ENCODE results near the gene RBFOX2. TPM values are rescaled to one million over a fixed set of nuclear protein-coding genes. Genes with fewer than 3 reads are reported as not detected.
"Not testable (repeated sequence)": the region's sequence is repeated elsewhere in the genome, so short reads cannot be mapped to it uniquely, and the experiment has no call there.

Gene RBFOX2
- total RNA-seq, 4 donors from 2014 or later = 46.6 to 82.7 (median 62.1) TPM

DNA sequence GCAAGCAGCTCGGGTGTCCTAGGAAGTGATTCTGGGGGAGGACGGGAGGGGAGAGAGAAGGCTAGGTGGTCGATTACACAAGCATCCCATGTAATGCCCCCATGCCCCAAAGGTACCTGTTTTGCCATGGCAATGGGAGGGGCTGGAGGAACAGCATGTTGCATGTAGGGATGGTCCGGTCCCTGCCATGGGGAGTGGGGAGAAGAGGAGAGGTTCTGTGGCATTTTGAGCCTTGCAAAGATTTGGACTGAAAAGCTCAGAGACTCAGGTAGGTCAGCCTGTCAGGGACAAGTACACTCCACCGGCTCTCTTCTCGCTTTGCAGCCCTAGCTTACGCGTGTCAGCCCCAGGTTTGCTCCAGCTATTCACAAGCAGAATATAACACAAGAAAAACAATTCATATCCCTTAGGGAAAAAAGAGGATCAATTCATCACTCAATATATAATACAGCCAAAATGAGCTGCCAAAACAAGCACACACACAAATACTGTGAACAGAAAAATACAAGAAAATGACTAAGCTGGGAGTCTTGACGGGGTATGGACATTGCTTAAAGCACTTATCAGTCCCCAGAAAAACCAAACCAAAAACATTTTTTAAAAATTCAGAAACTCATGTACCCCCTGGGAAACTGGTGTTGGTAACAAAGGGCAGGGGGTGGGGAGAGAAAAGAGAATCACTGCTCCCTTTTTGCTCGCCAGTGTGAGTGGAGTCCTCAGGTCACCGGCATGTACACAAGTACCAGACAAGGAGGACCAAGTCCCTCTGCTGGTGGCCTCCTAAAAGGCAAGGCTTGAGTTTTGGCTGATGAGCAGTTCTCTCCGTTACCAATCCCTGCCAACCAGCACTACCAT lies 289.3 kb downstream of the RBFOX2 start:
- peaks cover 39% of the 10 kb centered on the region for H3K36me3 ChIP-seq
- H3K9me3 ChIP-seq = no peaks in the 10 kb centered on the region
- H3K27ac ChIP-seq = no peak overlapping the region
- WGBS = 85% methylated on average over 12 of the region's 12 CpGs
- peaks cover 3% of the 10 kb centered on the region for H3K4me1 ChIP-seq
- H3K27me3 ChIP-seq = no peaks in the 10 kb centered on the region
- H3K4me3 ChIP-seq = no peak overlapping the region
- no peak for DNase-seq (ENCODE audit: low spot score in 2 of 2)
- TF ChIP-seq, protein P1, sequence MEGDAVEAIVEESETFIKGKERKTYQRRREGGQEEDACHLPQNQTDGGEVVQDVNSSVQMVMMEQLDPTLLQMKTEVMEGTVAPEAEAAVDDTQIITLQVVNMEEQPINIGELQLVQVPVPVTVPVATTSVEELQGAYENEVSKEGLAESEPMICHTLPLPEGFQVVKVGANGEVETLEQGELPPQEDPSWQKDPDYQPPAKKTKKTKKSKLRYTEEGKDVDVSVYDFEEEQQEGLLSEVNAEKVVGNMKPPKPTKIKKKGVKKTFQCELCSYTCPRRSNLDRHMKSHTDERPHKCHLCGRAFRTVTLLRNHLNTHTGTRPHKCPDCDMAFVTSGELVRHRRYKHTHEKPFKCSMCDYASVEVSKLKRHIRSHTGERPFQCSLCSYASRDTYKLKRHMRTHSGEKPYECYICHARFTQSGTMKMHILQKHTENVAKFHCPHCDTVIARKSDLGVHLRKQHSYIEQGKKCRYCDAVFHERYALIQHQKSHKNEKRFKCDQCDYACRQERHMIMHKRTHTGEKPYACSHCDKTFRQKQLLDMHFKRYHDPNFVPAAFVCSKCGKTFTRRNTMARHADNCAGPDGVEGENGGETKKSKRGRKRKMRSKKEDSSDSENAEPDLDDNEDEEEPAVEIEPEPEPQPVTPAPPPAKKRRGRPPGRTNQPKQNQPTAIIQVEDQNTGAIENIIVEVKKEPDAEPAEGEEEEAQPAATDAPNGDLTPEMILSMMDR (IDR thresholded peaks at IDR 0.05) = no peak
- TF ChIP-seq EP300 (IDR thresholded peaks at IDR 0.05) (no peak), POLR2AphosphoS5 (IDR thresholded peaks at IDR 0.05) (no peak), POLR2A (IDR thresholded peaks at IDR 0.05) (no peak)

DNA sequence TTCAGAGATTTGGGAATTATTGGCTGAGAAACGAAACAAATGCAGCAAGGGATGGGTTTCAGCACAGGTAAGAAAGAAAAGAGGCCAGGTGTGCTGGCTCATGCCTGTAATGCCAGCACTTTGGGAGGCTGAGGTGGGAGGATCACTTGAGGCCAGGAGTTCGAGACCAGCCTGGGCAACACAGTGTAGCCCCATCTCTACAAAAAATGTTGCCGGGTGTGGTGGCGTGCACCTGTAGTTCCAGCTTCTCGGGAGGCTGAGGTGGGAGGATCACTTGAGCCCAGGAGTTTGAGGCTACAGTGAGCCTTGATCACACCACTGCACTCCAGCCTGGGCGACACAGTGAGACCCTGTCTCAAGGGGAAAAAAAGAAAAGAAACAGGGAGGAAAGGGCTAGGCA lies 290.7 kb downstream of the RBFOX2 start:
- not testable (repeated sequence) for H3K27me3 ChIP-seq; DNase-seq (ENCODE audit: low spot score in 2 of 2); H3K9me3 ChIP-seq; H3K4me3 ChIP-seq; H3K27ac ChIP-seq
- H3K36me3 ChIP-seq = peaks cover 29% of the 10 kb centered on the region
- WGBS = 93% methylated on average over 6 of the region's 6 CpGs
- peaks cover 12% of the 10 kb centered on the region for H3K4me1 ChIP-seq

DNA sequence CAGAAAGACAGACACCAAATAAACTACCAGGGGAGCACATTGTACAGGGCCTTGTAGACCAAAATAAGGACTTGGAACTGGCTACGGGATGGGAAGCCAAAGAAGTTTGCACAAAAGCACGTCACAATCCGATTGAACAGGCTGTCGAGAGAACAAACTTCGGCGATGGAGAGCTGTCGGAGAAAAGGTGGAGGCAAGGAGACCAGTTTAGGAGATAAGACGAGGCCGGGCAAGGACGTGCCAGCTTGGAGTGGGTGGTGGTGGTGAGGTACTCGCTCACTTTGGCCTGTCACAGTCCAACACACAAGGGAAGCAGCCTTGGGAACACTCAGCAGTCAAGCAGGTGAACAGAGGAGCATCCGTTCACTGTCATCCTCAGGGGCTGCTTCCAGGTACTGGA lies 291.9 kb downstream of the RBFOX2 start:
- TF ChIP-seq POLR2AphosphoS5 (IDR thresholded peaks at IDR 0.05) (no peak), EP300 (IDR thresholded peaks at IDR 0.05) (no peak), POLR2A (IDR thresholded peaks at IDR 0.05) (no peak)
- TF ChIP-seq, protein P1 (IDR thresholded peaks at IDR 0.05) = no peak
- Histone ChIP-seq H3K27ac (no peak overlapping the region), H3K27me3 (no peaks in the 10 kb centered on the region), H3K36me3 (peaks cover 21% of the 10 kb centered on the region), H3K9me3 (no peaks in the 10 kb centered on the region), H3K4me1 (peaks cover 12% of the 10 kb centered on the region), H3K4me3 (no peak overlapping the region)
- DNase-seq (ENCODE audit: low spot score in 2 of 2) = no peak
- WGBS = 81% methylated on average over 11 of the region's 12 CpGs

DNA sequence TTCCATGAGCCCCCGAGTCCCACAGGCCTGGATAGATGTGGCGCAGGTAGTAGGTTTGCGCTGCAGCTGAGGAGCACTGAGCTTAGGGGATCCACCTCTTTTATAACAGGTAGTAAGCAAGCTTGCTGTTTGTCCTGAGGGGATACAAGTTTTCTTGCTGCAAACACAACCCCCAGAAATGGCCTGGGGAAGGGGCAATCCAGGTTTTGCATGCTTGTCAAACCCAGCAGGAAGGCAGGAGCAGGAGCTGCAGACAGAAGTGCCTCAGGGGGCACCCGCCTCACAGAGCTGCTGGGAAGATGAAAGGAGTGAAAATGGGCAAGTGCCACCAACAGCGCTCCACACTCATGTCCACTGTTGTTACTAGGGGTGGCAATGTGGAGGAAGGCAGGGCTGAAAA lies 292.5 kb downstream of the RBFOX2 start:
- peaks cover 16% of the 10 kb centered on the region for H3K36me3 ChIP-seq
- TF ChIP-seq, protein P1 (IDR thresholded peaks at IDR 0.05) = no peak
- TF ChIP-seq EP300 (IDR thresholded peaks at IDR 0.05) (no peak), POLR2A (IDR thresholded peaks at IDR 0.05) (no peak), POLR2AphosphoS5 (IDR thresholded peaks at IDR 0.05) (no peak)
- H3K4me3 ChIP-seq = no peak overlapping the region
- H3K27me3 ChIP-seq = no peaks in the 10 kb centered on the region
- peaks cover 12% of the 10 kb centered on the region for H3K4me1 ChIP-seq
- 82% methylated on average over 3 of the region's 5 CpGs for WGBS
- no peak overlapping the region for H3K27ac ChIP-seq
- H3K9me3 ChIP-seq = no peaks in the 10 kb centered on the region
- no peak for DNase-seq (ENCODE audit: low spot score in 2 of 2)

DNA sequence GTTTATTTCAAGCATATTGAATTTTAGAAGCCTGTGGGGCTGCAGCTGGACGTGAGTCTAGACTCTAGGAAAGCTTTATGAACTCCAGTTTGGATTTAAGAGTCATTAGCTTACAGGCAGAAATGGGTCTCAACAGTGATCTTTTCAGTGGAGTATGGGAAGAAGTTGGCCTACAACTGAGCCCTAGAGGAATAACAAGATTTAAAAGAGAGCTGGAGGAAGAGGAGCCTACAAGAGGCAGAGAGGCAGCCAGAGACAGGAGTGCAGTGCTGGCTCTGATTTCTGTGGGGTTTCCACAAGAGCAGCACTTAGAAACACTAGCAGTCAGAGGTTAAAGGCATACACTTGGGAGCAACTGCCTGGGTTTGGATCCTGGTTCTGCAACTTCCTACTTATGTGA lies 293.1 kb downstream of the RBFOX2 start:
- 83% methylated on average over 1 of the region's 1 CpG for WGBS

DNA sequence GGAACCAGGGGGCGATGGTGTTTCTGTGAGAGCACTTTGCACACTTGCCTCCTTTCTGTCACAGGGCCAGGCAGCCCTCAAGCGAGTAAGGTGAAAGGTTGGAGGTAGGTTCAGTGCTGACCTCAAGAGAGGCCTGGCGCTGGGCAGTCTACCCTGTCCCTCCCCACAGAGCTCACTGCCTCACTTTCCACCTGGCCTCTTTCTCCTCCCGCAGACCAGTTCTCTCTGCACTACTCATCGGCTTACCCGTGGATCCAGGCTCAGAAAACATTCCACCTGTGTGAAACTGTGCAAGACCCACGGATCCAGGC lies 294.2 kb downstream of the RBFOX2 start:
- Histone ChIP-seq H3K4me3 (no peak overlapping the region), H3K4me1 (peaks cover 12% of the 10 kb centered on the region), H3K27me3 (no peaks in the 10 kb centered on the region), H3K9me3 (no peaks in the 10 kb centered on the region), H3K36me3 (peaks cover 15% of the 10 kb centered on the region), H3K27ac (no peak overlapping the region)
- TF ChIP-seq, protein P1 (IDR thresholded peaks at IDR 0.05) = no peak
- TF ChIP-seq EP300 (IDR thresholded peaks at IDR 0.05) (no peak), POLR2AphosphoS5 (IDR thresholded peaks at IDR 0.05) (no peak), POLR2A (IDR thresholded peaks at IDR 0.05) (no peak)
- DNase-seq (ENCODE audit: low spot score in 2 of 2) = no peak
- WGBS = 83% methylated on average over 7 of the region's 7 CpGs

More for the DNA sequence above, 293.1 kb downstream of the RBFOX2 start:
- peaks cover 12% of the 10 kb centered on the region for H3K4me1 ChIP-seq
- no peak overlapping the region for H3K27ac ChIP-seq
- DNase-seq (ENCODE audit: low spot score in 2 of 2) = no peak
- no peaks in the 10 kb centered on the region for H3K27me3 ChIP-seq
- H3K9me3 ChIP-seq = no peaks in the 10 kb centered on the region
- peaks cover 15% of the 10 kb centered on the region for H3K36me3 ChIP-seq
- TF ChIP-seq EP300 (IDR thresholded peaks at IDR 0.05) (no peak), POLR2AphosphoS5 (IDR thresholded peaks at IDR 0.05) (no peak)
- no peak overlapping the region for H3K4me3 ChIP-seq
